Ovary (tissue), 3 donors: ENCODE data around the gene SH3RF3.

ENCODE experiments used
- EP300 ChIP-seq: sonication (generic); formaldehyde crosslinking; IDR thresholded peaks from one replicate; pipeline ENCODE4 v1.6.1; 2017; ENCODE audit warnings: antibody characterized with exemption
- POLR2A ChIP-seq: fragments of 450-650 bp; IDR thresholded peaks from one replicate; pipeline ENCODE4 v1.6.1; 2017; ENCODE audit warnings: antibody characterized with exemption, mild to moderate bottlenecking, moderate library complexity
- TF ChIP-seq, protein P1 (sequence below), 3 donors: fragments of 450-650 bp in 2 of 3; fragments of 200-600 bp in 1 of 3; IDR thresholded peaks; one replicate each; pipeline versions ENCODE4 v1.5.1 to v1.8.0; 2016 to 2022; ENCODE audit warnings: antibody characterized with exemption in 3 of 3, mild to moderate bottlenecking in 1 of 3
- donor health status: DM: no; HTN: no; CAD: no.

DNA sequence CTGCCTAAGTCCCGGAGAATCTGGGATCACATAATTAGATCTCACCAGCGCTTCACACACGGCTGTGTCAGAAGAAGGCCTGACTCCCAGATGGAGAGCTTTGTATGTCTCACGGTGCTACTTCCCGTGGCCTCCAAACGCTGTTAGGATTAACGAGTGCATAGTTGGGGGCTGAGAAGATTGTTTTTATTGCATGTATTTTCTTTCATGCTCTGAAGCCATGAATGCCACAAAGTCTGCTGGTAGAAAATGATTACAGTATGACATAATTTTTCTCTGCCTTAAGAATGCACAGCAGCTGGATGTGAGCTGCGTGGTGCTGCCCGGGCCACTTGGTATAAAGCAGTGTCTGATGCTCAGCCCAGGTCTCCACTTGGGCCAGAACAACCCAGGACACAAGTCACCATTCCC, 318.3 kb downstream of the SH3RF3 start:
- TF ChIP-seq, protein P1, sequence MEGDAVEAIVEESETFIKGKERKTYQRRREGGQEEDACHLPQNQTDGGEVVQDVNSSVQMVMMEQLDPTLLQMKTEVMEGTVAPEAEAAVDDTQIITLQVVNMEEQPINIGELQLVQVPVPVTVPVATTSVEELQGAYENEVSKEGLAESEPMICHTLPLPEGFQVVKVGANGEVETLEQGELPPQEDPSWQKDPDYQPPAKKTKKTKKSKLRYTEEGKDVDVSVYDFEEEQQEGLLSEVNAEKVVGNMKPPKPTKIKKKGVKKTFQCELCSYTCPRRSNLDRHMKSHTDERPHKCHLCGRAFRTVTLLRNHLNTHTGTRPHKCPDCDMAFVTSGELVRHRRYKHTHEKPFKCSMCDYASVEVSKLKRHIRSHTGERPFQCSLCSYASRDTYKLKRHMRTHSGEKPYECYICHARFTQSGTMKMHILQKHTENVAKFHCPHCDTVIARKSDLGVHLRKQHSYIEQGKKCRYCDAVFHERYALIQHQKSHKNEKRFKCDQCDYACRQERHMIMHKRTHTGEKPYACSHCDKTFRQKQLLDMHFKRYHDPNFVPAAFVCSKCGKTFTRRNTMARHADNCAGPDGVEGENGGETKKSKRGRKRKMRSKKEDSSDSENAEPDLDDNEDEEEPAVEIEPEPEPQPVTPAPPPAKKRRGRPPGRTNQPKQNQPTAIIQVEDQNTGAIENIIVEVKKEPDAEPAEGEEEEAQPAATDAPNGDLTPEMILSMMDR (IDR thresholded peaks at IDR 0.05): no peak
- TF ChIP-seq EP300: no peak
- no peak for TF ChIP-seq POLR2A
